CD4-positive, CD25-positive, alpha-beta regulatory T cell (primary cell): ENCODE results near the gene PCBP3. TPM values are rescaled to one million over a fixed set of nuclear protein-coding genes. Genes with fewer than 3 reads are reported as not detected.
"Not testable (repeated sequence)": the region's sequence is repeated elsewhere in the genome, so short reads cannot be mapped to it uniquely, and the experiment has no call there.

Experiments
- ATAC-seq, 2 donors: fragments of 150-1000 bp; cut with Tn5 transposase; one replicate each; pipeline ENCODE4 v1.10.0; 2021; ENCODE audit warnings: low read depth in 2 of 2, moderate number of reproducible peaks in 2 of 2, moderate library complexity in 1 of 2
- DNase-seq, 3 donors: peaks; one replicate each; pipeline versions ENCODE4 v3.0.0 to v3.0.0-alpha.2; 2012 to 2022; ENCODE audit warnings: mixed read lengths in 1 of 3
- H3K27ac ChIP-seq: one replicate; pipeline ENCODE4 v1.7.0; 2013; ENCODE audit warnings: mild to moderate bottlenecking, low read length; ENCODE audit not compliant: insufficient read depth, poor library complexity, severe bottlenecking
- H3K27me3 ChIP-seq: one replicate; pipeline ENCODE4 v1.7.0; 2013; ENCODE audit warnings: low read length; ENCODE audit not compliant: control insufficient read depth, insufficient read depth
- H3K36me3 ChIP-seq: one replicate; pipeline ENCODE4 v1.7.0; 2013; ENCODE audit warnings: mild to moderate bottlenecking, low read length, moderate library complexity; ENCODE audit not compliant: control insufficient read depth, insufficient read depth
- H3K4me1 ChIP-seq: 2 replicates; pipeline ENCODE4 v1.7.0; 2013; ENCODE audit warnings: mild to moderate bottlenecking, low read length; ENCODE audit not compliant: insufficient read depth, control insufficient read depth, poor library complexity, severe bottlenecking
- H3K4me3 ChIP-seq: one replicate; pipeline ENCODE4 v1.7.0; 2013; ENCODE audit warnings: low read depth, mild to moderate bottlenecking, low read length, moderate library complexity
- H3K9me3 ChIP-seq, 2 experiments: 1 replicate in 1 of 2; 2 replicates in 1 of 2; pipeline ENCODE4 v1.7.0; 2013; ENCODE audit warnings: low read length in 2 of 2, mild to moderate bottlenecking in 1 of 2, moderate library complexity in 1 of 2; ENCODE audit not compliant: control insufficient read depth in 2 of 2
- H3K27ac Mint-ChIP-seq, 3 donors: one replicate each; pipeline ENCODE4 v1.8.0; 2020 to 2022; ENCODE audit warnings: mild to moderate bottlenecking in 3 of 3, mixed read lengths in 3 of 3, moderate library complexity in 2 of 3
- H3K27me3 Mint-ChIP-seq: one replicate; pipeline ENCODE4 v1.8.0; 2022; ENCODE audit warnings: mild to moderate bottlenecking, mixed read lengths
- H3K36me3 Mint-ChIP-seq: one replicate; pipeline ENCODE4 v1.8.0; 2020; ENCODE audit warnings: mixed read lengths
- H3K4me1 Mint-ChIP-seq, 4 donors: one replicate each; pipeline ENCODE4 v1.8.0; 2020 to 2022; ENCODE audit warnings: mixed read lengths in 4 of 4, mild to moderate bottlenecking in 1 of 4
- H3K4me3 Mint-ChIP-seq, 4 donors: one replicate each; pipeline ENCODE4 v1.8.0; 2020 to 2022; ENCODE audit warnings: mild to moderate bottlenecking in 4 of 4, mixed read lengths in 4 of 4, moderate library complexity in 3 of 4
- H3K9me3 Mint-ChIP-seq, 7 donors: one replicate each; pipeline ENCODE4 v1.8.0; 2020 to 2022; ENCODE audit warnings: mixed read lengths in 7 of 7, mild to moderate bottlenecking in 3 of 7, moderate library complexity in 2 of 7
- polyA plus RNA-seq, 4 donors: library from polyadenylated mRNA; unstranded; fragments of 300-500 nt; fragmentation: Illumina TruSeq; gene quantifications; one replicate each; pipeline ENCODE4 v1.2.3, GENCODE V29; 2021
- total RNA-seq: library from RNA; stranded (reverse); gene quantifications from one replicate; pipeline ENCODE4 v1.2.3, GENCODE V29; 2022

PCBP3 gene
- total and polyA plus RNA-seq, 5 donors from 2014 or later, result 0.72 to 5.3 (median 2.3) TPM

DNA sequence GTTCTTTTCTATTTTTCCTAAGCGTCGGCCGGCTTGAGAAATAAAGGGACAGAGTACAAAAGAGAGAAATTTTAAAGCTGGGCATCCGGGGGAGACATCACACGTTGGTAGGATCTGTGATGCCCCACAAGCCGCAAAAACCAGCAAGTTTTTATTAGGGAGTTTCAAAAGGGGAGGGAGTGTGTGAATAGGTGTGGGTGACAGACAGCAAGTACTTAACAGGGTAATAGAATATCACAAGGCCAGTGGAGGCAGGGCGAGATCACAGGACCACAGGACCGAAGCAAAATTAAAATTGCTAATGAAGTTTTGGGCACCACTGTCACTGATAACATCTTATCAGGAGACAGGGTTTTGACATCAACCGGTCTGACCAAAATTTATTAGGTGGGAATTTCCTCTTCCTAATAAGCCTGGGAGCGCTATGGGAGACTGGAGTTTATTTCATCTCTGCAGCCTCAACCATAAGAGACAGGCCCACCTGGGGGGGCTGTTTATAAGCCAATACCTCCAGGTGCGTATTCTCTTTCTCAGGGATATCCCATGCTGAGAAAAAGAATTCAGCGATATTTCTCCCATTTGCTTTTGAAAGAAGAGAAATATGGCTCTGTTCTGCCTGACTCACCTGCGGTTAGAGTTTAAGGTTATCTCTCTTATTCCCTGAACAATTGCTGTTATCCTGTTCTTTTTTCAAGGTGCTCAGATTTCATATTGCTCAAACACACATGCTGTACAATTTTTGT is 332.3 kb downstream of the PCBP3 start:
- DNase-seq, H3K36me3 Mint-ChIP-seq, H3K27me3 ChIP-seq, H3K9me3 Mint-ChIP-seq, H3K36me3 ChIP-seq, H3K27ac ChIP-seq, H3K4me3 ChIP-seq, H3K9me3 ChIP-seq, ATAC-seq, H3K27ac Mint-ChIP-seq: not testable (repeated sequence)
- H3K4me1 Mint-ChIP-seq, result peaks cover 2 to 15% (median 7%) of the 10 kb centered on the region in 4 donors
- peaks cover 33% of the 10 kb centered on the region for H3K4me1 ChIP-seq
- peak overlapping the region in 3 of 4 donors; percentile 29 to 57 (median 41) for H3K4me3 Mint-ChIP-seq
- H3K27me3 Mint-ChIP-seq, result peaks cover 25% of the 10 kb centered on the region

GRCh38 chr21:45976701-45977311 is 333.3 kb downstream of the PCBP3 start:
- Mint-ChIP-seq H3K9me3 (no peaks in the 10 kb centered on the region), H3K4me3 (peak overlapping the region in 1 of 4 donors; percentile 21), H3K4me1 (peaks cover 2 to 15% (median 7%) of the 10 kb centered on the region in 4 donors), H3K27ac (no peak overlapping the region), H3K36me3 (no peaks in the 10 kb centered on the region), H3K27me3 (peaks cover 24% of the 10 kb centered on the region)
- no peak for ATAC-seq
- Histone ChIP-seq H3K9me3 (no peaks in the 10 kb centered on the region), H3K36me3 (no peaks in the 10 kb centered on the region), H3K4me1 (peaks cover 40% of the 10 kb centered on the region), H3K4me3 (no peak overlapping the region), H3K27ac (no peak overlapping the region), H3K27me3 (no peaks in the 10 kb centered on the region)
- no peak for DNase-seq

GRCh38 chr21:45977396-45977795 is 333.9 kb downstream of the PCBP3 start:
- Mint-ChIP-seq H3K9me3 (no peaks in the 10 kb centered on the region), H3K27me3 (peaks cover 24% of the 10 kb centered on the region), H3K36me3 (no peaks in the 10 kb centered on the region), H3K27ac (no peak overlapping the region), H3K4me3 (no peak overlapping the region), H3K4me1 (peaks cover 2 to 15% (median 7%) of the 10 kb centered on the region in 4 donors)
- DNase-seq (no peak), ATAC-seq (no peak)
- H3K4me1 ChIP-seq, result peaks cover 43% of the 10 kb centered on the region
- no peak overlapping the region for H3K27ac ChIP-seq
- no peaks in the 10 kb centered on the region for H3K27me3 ChIP-seq
- H3K4me3 ChIP-seq, result no peak overlapping the region
- H3K36me3 ChIP-seq, result no peaks in the 10 kb centered on the region
- H3K9me3 ChIP-seq, result no peaks in the 10 kb centered on the region

DNA sequence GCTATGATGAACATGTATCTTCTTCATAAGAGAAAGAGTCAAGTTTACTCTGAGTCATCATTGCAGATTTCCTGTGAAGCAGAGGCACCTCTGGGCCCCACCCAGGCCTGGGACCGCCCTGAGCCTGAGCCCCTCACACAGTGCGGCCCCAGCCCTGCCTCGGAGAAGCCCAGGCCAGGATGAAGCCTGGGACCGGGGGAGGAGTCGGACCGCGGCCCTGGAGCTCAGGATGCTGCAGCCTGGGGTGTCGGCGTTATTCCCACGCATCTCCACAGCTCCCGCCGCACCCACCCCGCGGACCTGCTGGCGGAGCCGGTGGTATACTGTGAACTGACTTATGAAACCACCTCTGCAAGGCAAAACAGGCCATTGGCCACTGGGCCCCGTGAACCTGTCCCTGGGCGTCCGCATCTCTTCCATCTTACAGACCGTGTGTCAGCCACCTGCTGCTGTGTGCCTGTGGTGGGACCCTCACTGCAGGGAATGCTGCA is 335.7 kb downstream of the PCBP3 start:
- ATAC-seq (peak in 1 of 2 donors; percentile 26), DNase-seq (no peak)
- H3K4me1 Mint-ChIP-seq, result peaks cover 0 to 11% (median 2%) of the 10 kb centered on the region in 4 donors
- peaks cover 27% of the 10 kb centered on the region for H3K4me1 ChIP-seq
- H3K36me3 ChIP-seq, result no peaks in the 10 kb centered on the region
- no peaks in the 10 kb centered on the region for H3K9me3 Mint-ChIP-seq
- H3K9me3 ChIP-seq, result no peaks in the 10 kb centered on the region
- no peak overlapping the region for H3K4me3 Mint-ChIP-seq
- no peak overlapping the region for H3K4me3 ChIP-seq
- no peaks in the 10 kb centered on the region for H3K27me3 ChIP-seq
- H3K36me3 Mint-ChIP-seq, result no peaks in the 10 kb centered on the region
- peaks cover 16% of the 10 kb centered on the region for H3K27me3 Mint-ChIP-seq
- no peak overlapping the region for H3K27ac Mint-ChIP-seq
- no peak overlapping the region for H3K27ac ChIP-seq

GRCh38 chr21:45979651-45980050 is 336.1 kb downstream of the PCBP3 start:
- H3K4me3 ChIP-seq, result no peak overlapping the region
- ATAC-seq (no peak), DNase-seq (no peak)
- no peak overlapping the region for H3K27ac Mint-ChIP-seq
- H3K4me1 Mint-ChIP-seq, result peaks cover 0 to 12% (median 2%) of the 10 kb centered on the region in 4 donors
- H3K4me3 Mint-ChIP-seq, result peak overlapping the region in 2 of 4 donors; percentile 31 to 82
- no peaks in the 10 kb centered on the region for H3K36me3 Mint-ChIP-seq
- peaks cover 16% of the 10 kb centered on the region for H3K27me3 Mint-ChIP-seq
- peaks cover 0 to under 1% (median 0%) of the 10 kb centered on the region in 7 donors for H3K9me3 Mint-ChIP-seq
- H3K27ac ChIP-seq, result no peak overlapping the region
- no peaks in the 10 kb centered on the region for H3K36me3 ChIP-seq
- H3K9me3 ChIP-seq, result no peaks in the 10 kb centered on the region
- H3K27me3 ChIP-seq, result no peaks in the 10 kb centered on the region
- H3K4me1 ChIP-seq, result peaks cover 23% of the 10 kb centered on the region

GRCh38 chr21:45980271-45980670 is 336.7 kb downstream of the PCBP3 start:
- no peaks in the 10 kb centered on the region for H3K36me3 ChIP-seq
- no peaks in the 10 kb centered on the region for H3K9me3 ChIP-seq
- Mint-ChIP-seq H3K4me3 (peak overlapping the region in 1 of 4 donors; percentile 51), H3K27me3 (peaks cover 14% of the 10 kb centered on the region), H3K9me3 (peaks cover 0 to 2% (median 0%) of the 10 kb centered on the region in 7 donors), H3K27ac (no peak overlapping the region), H3K36me3 (no peaks in the 10 kb centered on the region), H3K4me1 (peaks cover 0 to 14% (median 3%) of the 10 kb centered on the region in 4 donors)
- peaks cover 17% of the 10 kb centered on the region for H3K4me1 ChIP-seq
- no peaks in the 10 kb centered on the region for H3K27me3 ChIP-seq
- H3K27ac ChIP-seq, result no peak overlapping the region
- H3K4me3 ChIP-seq, result no peak overlapping the region
- no peak for ATAC-seq
- DNase-seq, result no peak

GRCh38 chr21:45980697-45981096 is 337.2 kb downstream of the PCBP3 start:
- ATAC-seq, result no peak
- Histone ChIP-seq H3K27ac (no peak overlapping the region), H3K36me3 (no peaks in the 10 kb centered on the region), H3K4me3 (peak overlapping the region; percentile 48), H3K27me3 (no peaks in the 10 kb centered on the region), H3K4me1 (peaks cover 17% of the 10 kb centered on the region), H3K9me3 (no peaks in the 10 kb centered on the region)
- Mint-ChIP-seq H3K27me3 (peaks cover 10% of the 10 kb centered on the region), H3K27ac (no peak overlapping the region), H3K4me1 (peaks cover 0 to 10% (median 1%) of the 10 kb centered on the region in 4 donors), H3K36me3 (no peaks in the 10 kb centered on the region), H3K9me3 (peaks cover 0 to 2% (median 0%) of the 10 kb centered on the region in 7 donors), H3K4me3 (no peak overlapping the region)
- DNase-seq, result no peak
